ENCODE data around the gene C6orf163. TPM values are rescaled to one million over a fixed set of nuclear protein-coding genes. Genes with fewer than 3 reads are reported as not detected.

Gene C6orf163
- total and polyA plus RNA-seq, 10 of the 15 experiments (the other 5 are each of a cell fraction or from before 2014, with no cell fraction given), result 0.56 to 3.7 (median 1.2) TPM

DNA sequence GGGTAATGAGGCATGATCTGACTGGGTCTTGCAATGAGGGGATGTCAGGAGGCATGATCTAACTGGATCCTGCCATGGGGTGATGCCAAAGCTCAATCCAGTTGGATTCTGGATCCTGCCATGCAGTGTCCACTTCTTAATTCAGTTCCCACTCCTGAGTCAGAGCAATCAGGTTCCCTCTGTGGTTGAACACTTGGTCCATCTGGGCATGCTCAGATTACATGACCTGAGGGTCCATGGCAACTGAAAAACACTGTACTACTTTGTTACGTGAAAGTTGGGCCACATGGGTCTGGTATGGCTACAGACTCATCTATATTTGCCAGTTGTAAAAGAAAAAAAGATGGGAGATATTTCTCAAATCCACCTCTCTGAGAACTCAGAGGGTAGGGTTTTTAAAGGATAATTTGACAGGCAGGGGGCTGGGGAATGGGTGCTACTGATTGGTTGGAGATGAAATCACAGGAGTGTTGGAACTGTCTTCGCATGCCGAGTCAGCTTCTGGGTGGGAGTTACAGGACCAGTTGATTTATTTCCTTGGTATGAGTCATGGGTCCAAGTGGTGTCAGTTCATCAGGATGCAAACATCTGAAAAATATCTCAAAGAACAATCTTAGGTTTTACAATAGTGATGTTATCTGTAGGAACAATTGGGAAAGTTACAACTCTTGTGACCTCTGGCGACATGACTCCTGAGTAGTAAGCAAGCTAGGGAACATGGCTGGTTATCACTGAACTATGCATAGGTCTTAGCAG, 21.6 kb downstream of the C6orf163 start:
- no peak overlapping the region for H3K4me2 ChIP-seq (ENCODE audit: control insufficient read depth, insufficient read depth)
- no peak overlapping the region for H2AFZ ChIP-seq (ENCODE audit: control insufficient read depth, low read depth, low read length)
- no TSS peak for BruUV-seq (replicated peaks)
- H4K20me1 ChIP-seq (ENCODE audit: control insufficient read depth, insufficient read depth), result no peaks in the 10 kb centered on the region
- in situ Hi-C loops (cut with MboI) (no loop called here), intact Hi-C loops (cut with micrococcal nuclease; ENCODE audit: unreplicated experiment) (no loop called here)
- no peaks in the 10 kb centered on the region for H3K79me2 ChIP-seq (ENCODE audit: control insufficient read depth, insufficient read depth, low read length)
- no peak overlapping the region for H3K9ac ChIP-seq (ENCODE audit: control insufficient read depth, insufficient read depth, low read length)
- POLR2A ChIA-PET, result no interaction called here
- H3K36me3 ChIP-seq (ENCODE audit: control insufficient read depth in 2 of 2, insufficient read depth in 2 of 2, low read length in 1 of 2), result no peaks in the 10 kb centered on the region
- H3K27ac ChIP-seq (ENCODE audit: control insufficient read depth, insufficient read depth), result no peak overlapping the region
- peak; percentile 64 for FAIRE-seq
- no peak for ATAC-seq
- CTCF ChIA-PET, result interaction anchor here (0.5 kb wide), 1 partner anchor 17 kb away, joined by 3 read pairs; no protein-coding TSS in a partner anchor
- no peak for TF ChIP-seq HCFC1 (IDR thresholded peaks at IDR 0.05; ENCODE audit: low read length)
- TF ChIP-seq NFXL1 (IDR thresholded peaks at IDR 0.05; ENCODE audit: borderline replicate concordance), result no peak
- no peak for TF ChIP-seq TARDBP (IDR thresholded peaks at IDR 0.05; ENCODE audit: borderline replicate concordance)
- TF ChIP-seq ZNF207 (IDR thresholded peaks at IDR 0.05; ENCODE audit: borderline replicate concordance), result no peak
- TF ChIP-seq, protein P1, sequence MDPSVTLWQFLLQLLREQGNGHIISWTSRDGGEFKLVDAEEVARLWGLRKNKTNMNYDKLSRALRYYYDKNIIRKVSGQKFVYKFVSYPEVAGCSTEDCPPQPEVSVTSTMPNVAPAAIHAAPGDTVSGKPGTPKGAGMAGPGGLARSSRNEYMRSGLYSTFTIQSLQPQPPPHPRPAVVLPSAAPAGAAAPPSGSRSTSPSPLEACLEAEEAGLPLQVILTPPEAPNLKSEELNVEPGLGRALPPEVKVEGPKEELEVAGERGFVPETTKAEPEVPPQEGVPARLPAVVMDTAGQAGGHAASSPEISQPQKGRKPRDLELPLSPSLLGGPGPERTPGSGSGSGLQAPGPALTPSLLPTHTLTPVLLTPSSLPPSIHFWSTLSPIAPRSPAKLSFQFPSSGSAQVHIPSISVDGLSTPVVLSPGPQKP (IDR thresholded peaks at IDR 0.05; ENCODE audit: low read depth, low read length), result no peak
- no peak for TF ChIP-seq STAT1 (conservative IDR thresholded peaks at IDR 0.05)
- no peak for TF ChIP-seq BMI1 (IDR thresholded peaks at IDR 0.05; ENCODE audit: borderline replicate concordance)
- TF ChIP-seq JUNB (IDR thresholded peaks at IDR 0.05), result no peak
- TF ChIP-seq HDAC6 (IDR thresholded peaks at IDR 0.05; ENCODE audit: unreplicated experiment), result no peak
- TF ChIP-seq TAF1 (IDR thresholded peaks at IDR 0.05; ENCODE audit: borderline replicate concordance, low read depth, low read length), result no peak
- TF ChIP-seq NBN (IDR thresholded peaks at IDR 0.05), result no peak
- TF ChIP-seq MYC (IDR thresholded peaks at IDR 0.05; ENCODE audit: insufficient read depth, insufficient read length, insufficient replicate concordance, low read length, severe bottlenecking), result no peak
- TF ChIP-seq BACH1 (IDR thresholded peaks at IDR 0.05; ENCODE audit: borderline replicate concordance), result no peak
- TF ChIP-seq SIX5 (IDR thresholded peaks at IDR 0.05; ENCODE audit: low read depth, low read length, severe bottlenecking), result no peak
- TF ChIP-seq BRCA1 (IDR thresholded peaks at IDR 0.05; ENCODE audit: low read depth, low read length), result no peak
- no peak for TF ChIP-seq FOS (IDR thresholded peaks at IDR 0.05; ENCODE audit: borderline replicate concordance, extremely low read depth, insufficient read length)
- TF ChIP-seq, protein P2, sequence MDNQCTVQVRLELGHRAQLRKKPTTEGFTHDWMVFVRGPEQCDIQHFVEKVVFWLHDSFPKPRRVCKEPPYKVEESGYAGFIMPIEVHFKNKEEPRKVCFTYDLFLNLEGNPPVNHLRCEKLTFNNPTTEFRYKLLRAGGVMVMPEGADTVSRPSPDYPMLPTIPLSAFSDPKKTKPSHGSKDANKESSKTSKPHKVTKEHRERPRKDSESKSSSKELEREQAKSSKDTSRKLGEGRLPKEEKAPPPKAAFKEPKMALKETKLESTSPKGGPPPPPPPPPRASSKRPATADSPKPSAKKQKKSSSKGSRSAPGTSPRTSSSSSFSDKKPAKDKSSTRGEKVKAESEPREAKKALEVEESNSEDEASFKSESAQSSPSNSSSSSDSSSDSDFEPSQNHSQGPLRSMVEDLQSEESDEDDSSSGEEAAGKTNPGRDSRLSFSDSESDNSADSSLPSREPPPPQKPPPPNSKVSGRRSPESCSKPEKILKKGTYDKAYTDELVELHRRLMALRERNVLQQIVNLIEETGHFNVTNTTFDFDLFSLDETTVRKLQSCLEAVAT (IDR thresholded peaks at IDR 0.05), result no peak
- no peak for TF ChIP-seq ZSCAN29 (IDR thresholded peaks at IDR 0.05)
- no peak for TF ChIP-seq KAT2A (conservative IDR thresholded peaks at IDR 0.05; ENCODE audit: control insufficient read depth, low read depth, low read length)
- TF ChIP-seq YBX1 (IDR thresholded peaks at IDR 0.05), result no peak
- WGBS (ENCODE audit: insufficient coverage, insufficient replicate concordance, low lambda C conversion rate, missing lambda C conversion rate), result 99% methylated on average over 4 of the region's 4 CpGs
- RAD21 ChIA-PET (ENCODE audit: unreplicated experiment), result no interaction called here
- H3K4me3 ChIP-seq, result no peak overlapping the region
- H3K9me3 ChIP-seq (replicated peaks; ENCODE audit: control insufficient read depth, insufficient read depth, low read length), result peaks cover 1% of the 10 kb centered on the region; the same call in 2 of the 3 replicates
- no peaks in the 10 kb centered on the region for H3K27me3 ChIP-seq (replicated peaks in 1 of 2; ENCODE audit: control insufficient read depth in 2 of 2, insufficient read depth in 2 of 2, low read length in 1 of 2)
- 0 out of 2 replicates have a peak, but pooled peaks cover 2% of the 10 kb centered on the region for H3K4me1 ChIP-seq (ENCODE audit: control insufficient read depth, insufficient read depth, low read length)
- SMC1A ChIA-PET (ENCODE audit: uncharacterized antibody, unreplicated experiment), result no interaction called here
- no peak for DNase-seq (ENCODE audit: low read depth, low spot score)
